Nephron progenitor cell (in vitro differentiated cells): Measurements from ENCODE around the gene GOLPH3L.
A peak's percentile ranks its signal among the peaks of the same experiment; 100 is the strongest.
"Not testable (repeated sequence)": the region's sequence is repeated elsewhere in the genome, so short reads cannot be mapped to it uniquely, and the experiment has no call there.

Experiments
- DNase-seq: peaks from one replicate; pipeline ENCODE4 v3.0.0; 2021
- H3K27ac Mint-ChIP-seq: 2 replicates; pipeline ENCODE4 v1.8.0; 2021; ENCODE audit warnings: mild to moderate bottlenecking, moderate library complexity, mixed read lengths
- H3K27me3 Mint-ChIP-seq: 2 replicates; pipeline ENCODE4 v1.8.0; 2021; ENCODE audit warnings: mild to moderate bottlenecking, low read depth, mixed read lengths; ENCODE audit not compliant: poor library complexity
- H3K36me3 Mint-ChIP-seq: 2 replicates; pipeline ENCODE4 v1.8.0; 2021; ENCODE audit warnings: low read depth, mixed read lengths
- H3K4me1 Mint-ChIP-seq: 2 replicates; pipeline ENCODE4 v1.8.0; 2021; ENCODE audit warnings: mixed read lengths
- H3K4me3 Mint-ChIP-seq: 2 replicates; pipeline ENCODE4 v1.8.0; 2021; ENCODE audit warnings: mild to moderate bottlenecking, moderate library complexity, mixed read lengths
- H3K9me3 Mint-ChIP-seq: 2 replicates; pipeline ENCODE4 v1.8.0; 2021; ENCODE audit warnings: mild to moderate bottlenecking, moderate library complexity, mixed read lengths
- CTCF ChIP-seq: fragments of 200-600 bp; sonication (generic); IDR thresholded peaks from 2 replicates; pipeline ENCODE4 v1.5.0; 2021; ENCODE audit warnings: antibody characterized with exemption

The GOLPH3L gene

GRCh38 chr1:150678988-150679387 is 18.0 kb downstream of the GOLPH3L start:
- DNase-seq, result no peak
- H3K27ac Mint-ChIP-seq, result no peak overlapping the region
- no peak overlapping the region for H3K4me3 Mint-ChIP-seq

GRCh38 chr1:150674881-150675280 is 22.1 kb downstream of the GOLPH3L start:
- Mint-ChIP-seq H3K27me3 (peaks cover 2% of the 10 kb centered on the region), H3K36me3 (peaks cover 45% of the 10 kb centered on the region), H3K27ac (no peak overlapping the region), H3K9me3 (no peaks in the 10 kb centered on the region), H3K4me3 (no peak overlapping the region), H3K4me1 (no peaks in the 10 kb centered on the region)
- no peak for DNase-seq
- no peak for TF ChIP-seq CTCF

More at GRCh38 chr1:150678988-150679387, 18.0 kb downstream of the GOLPH3L start:
- Mint-ChIP-seq H3K27me3 (peaks cover 2% of the 10 kb centered on the region), H3K4me1 (no peaks in the 10 kb centered on the region), H3K36me3 (peaks cover 42% of the 10 kb centered on the region), H3K9me3 (no peaks in the 10 kb centered on the region)
- no peak for TF ChIP-seq CTCF

- H3K4me3 Mint-ChIP-seq, result no peak overlapping the region
- peak overlapping the region; percentile 27 for H3K27ac Mint-ChIP-seq
- no peaks in the 10 kb centered on the region for H3K4me1 Mint-ChIP-seq
- H3K9me3 Mint-ChIP-seq, result no peaks in the 10 kb centered on the region
- H3K27me3 Mint-ChIP-seq, result no peaks in the 10 kb centered on the region
- H3K36me3 Mint-ChIP-seq, result peaks cover 78% of the 10 kb centered on the region
- DNase-seq, result no peak
- TF ChIP-seq CTCF, result no peak
Observed at GRCh38 chr1:150663321-150663720, 33.6 kb downstream of the GOLPH3L start.

- no peaks in the 10 kb centered on the region for H3K9me3 Mint-ChIP-seq
- H3K4me1 Mint-ChIP-seq, result no peaks in the 10 kb centered on the region
- DNase-seq, result no peak
- peaks cover 1% of the 10 kb centered on the region for H3K27me3 Mint-ChIP-seq
- peaks cover 79% of the 10 kb centered on the region for H3K36me3 Mint-ChIP-seq
- no peak overlapping the region for H3K4me3 Mint-ChIP-seq
- no peak for TF ChIP-seq CTCF
- no peak overlapping the region for H3K27ac Mint-ChIP-seq
Observed at GRCh38 chr1:150662811-150663210, 34.1 kb downstream of the GOLPH3L start.

- peaks cover 72% of the 10 kb centered on the region for H3K36me3 Mint-ChIP-seq
- TF ChIP-seq CTCF, result no peak
- H3K27ac Mint-ChIP-seq, result no peak overlapping the region
- H3K9me3 Mint-ChIP-seq, result no peaks in the 10 kb centered on the region
- no peak overlapping the region for H3K4me3 Mint-ChIP-seq
- H3K4me1 Mint-ChIP-seq, result no peaks in the 10 kb centered on the region
- no peak for DNase-seq
- H3K27me3 Mint-ChIP-seq, result peaks cover 3% of the 10 kb centered on the region
Observed at GRCh38 chr1:150661156-150661555, 35.8 kb downstream of the GOLPH3L start.

GRCh38 chr1:150660584-150660983 is 36.4 kb downstream of the GOLPH3L start:
- Mint-ChIP-seq H3K27me3 (peaks cover 3% of the 10 kb centered on the region), H3K4me1 (no peaks in the 10 kb centered on the region), H3K4me3 (no peak overlapping the region), H3K36me3 (peaks cover 67% of the 10 kb centered on the region), H3K27ac (no peak overlapping the region), H3K9me3 (no peaks in the 10 kb centered on the region)
- no peak for DNase-seq
- TF ChIP-seq CTCF, result no peak

GRCh38 chr1:150657064-150657463 is 39.9 kb downstream of the GOLPH3L start:
- not testable (repeated sequence) for H3K27ac Mint-ChIP-seq, H3K4me3 Mint-ChIP-seq, H3K4me1 Mint-ChIP-seq, DNase-seq, H3K27me3 Mint-ChIP-seq, H3K9me3 Mint-ChIP-seq
- H3K36me3 Mint-ChIP-seq, result peaks cover 61% of the 10 kb centered on the region

GRCh38 chr1:150654635-150655034 is 42.3 kb downstream of the GOLPH3L start:
- H3K9me3 Mint-ChIP-seq, H3K27me3 Mint-ChIP-seq, H3K4me3 Mint-ChIP-seq, DNase-seq, H3K4me1 Mint-ChIP-seq: not testable (repeated sequence)
- Mint-ChIP-seq H3K36me3 (peaks cover 43% of the 10 kb centered on the region), H3K27ac (peak overlapping the region; percentile 71)
